Left hindlimb (tissue), 1 donor: ENCODE measurements around the gene BICDL2.

ENCODE experiments used
- DNase-seq: peaks from one replicate; pipeline ENCODE4 v3.0.0-alpha.2; 2018

BICDL2 gene

GRCh38 chr16:3007059-3007956 is 29.4 kb downstream of the BICDL2 start:
- DNase-seq: no peak

GRCh38 chr16:3004781-3005284 is 31.9 kb downstream of the BICDL2 start:
- no peak for DNase-seq

- DNase-seq: no peak
Measured at GRCh38 chr16:3004319-3004718, 32.4 kb downstream of the BICDL2 start.

- DNase-seq: peak; percentile 96
Measured at GRCh38 chr16:3003582-3004270, 33.0 kb downstream of the BICDL2 start.

- DNase-seq: no peak
Measured at GRCh38 chr16:3001316-3001715, 35.4 kb downstream of the BICDL2 start.

GRCh38 chr16:3000540-3000939 is 36.2 kb downstream of the BICDL2 start:
- DNase-seq: no peak

- no peak for DNase-seq
Measured at GRCh38 chr16:2999929-3000328, 36.8 kb downstream of the BICDL2 start.

- DNase-seq: no peak
Measured at GRCh38 chr16:2996298-2996697, 40.4 kb downstream of the BICDL2 start.

GRCh38 chr16:2992383-2993081 is 44.2 kb downstream of the BICDL2 start:
- no peak for DNase-seq

- DNase-seq: no peak
Measured at GRCh38 chr16:2991566-2992261, 45.0 kb downstream of the BICDL2 start.

- DNase-seq: no peak
Measured at GRCh38 chr16:2990891-2991290, 45.9 kb downstream of the BICDL2 start.

- DNase-seq: no peak
Measured at GRCh38 chr16:2988590-2989099, 48.1 kb downstream of the BICDL2 start.

- peak; percentile 74 for DNase-seq
Measured at GRCh38 chr16:2987833-2988232, 48.9 kb downstream of the BICDL2 start.

GRCh38 chr16:2987286-2987685 is 49.5 kb downstream of the BICDL2 start:
- no peak for DNase-seq

GRCh38 chr16:2986623-2987188 is 50.0 kb downstream of the BICDL2 start:
- no peak for DNase-seq

GRCh38 chr16:2985893-2986355 is 50.8 kb downstream of the BICDL2 start:
- no peak for DNase-seq

- DNase-seq: peak; percentile 77
Measured at GRCh38 chr16:2985462-2985861, 51.3 kb downstream of the BICDL2 start.

- DNase-seq: peak; percentile 85
Measured at GRCh38 chr16:2983706-2984136, 53.0 kb downstream of the BICDL2 start.

GRCh38 chr16:2982402-2982801 is 54.3 kb downstream of the BICDL2 start:
- DNase-seq: no peak

- no peak for DNase-seq
Measured at GRCh38 chr16:2981899-2982250, 54.9 kb downstream of the BICDL2 start.

- DNase-seq: no peak
Measured at GRCh38 chr16:2981177-2981898, 55.4 kb downstream of the BICDL2 start.
